SHP77 (cell line): ENCODE results near the gene RAB26.

ENCODE experiments used
- DNase-seq, 2 experiments: peaks; one replicate each; lab custom pipeline; 2025; lab: John Stamatoyannopoulos, UW

RAB26 gene

GRCh38 chr16:2159175-2159838 lies 10.9 kb downstream of the RAB26 start:
- no peak for DNase-seq

GRCh38 chr16:2160915-2161551 lies 12.6 kb downstream of the RAB26 start:
- DNase-seq: no peak

- DNase-seq: no peak
Observed at GRCh38 chr16:2161911-2162310, 13.5 kb downstream of the RAB26 start.

GRCh38 chr16:2162676-2163118 lies 14.3 kb downstream of the RAB26 start:
- DNase-seq: no peak

GRCh38 chr16:2163211-2163881 lies 14.9 kb downstream of the RAB26 start:
- no peak for DNase-seq

GRCh38 chr16:2165861-2166260 lies 17.4 kb downstream of the RAB26 start:
- DNase-seq: no peak

GRCh38 chr16:2166263-2167067 lies 18.0 kb downstream of the RAB26 start:
- no peak for DNase-seq

- DNase-seq: no peak
Observed at GRCh38 chr16:2167068-2167638, 18.7 kb downstream of the RAB26 start.

- DNase-seq: no peak
Observed at GRCh38 chr16:2170080-2170479, 21.7 kb downstream of the RAB26 start.

GRCh38 chr16:2170587-2171435 lies 22.4 kb downstream of the RAB26 start:
- DNase-seq: no peak

- DNase-seq: no peak
Observed at GRCh38 chr16:2171601-2172178, 23.3 kb downstream of the RAB26 start.

GRCh38 chr16:2172688-2173335 lies 24.4 kb downstream of the RAB26 start:
- DNase-seq: no peak

- DNase-seq: no peak
Observed at GRCh38 chr16:2173366-2173765, 24.9 kb downstream of the RAB26 start.

- no peak for DNase-seq
Observed at GRCh38 chr16:2173916-2174315, 25.5 kb downstream of the RAB26 start.

GRCh38 chr16:2174396-2175131 lies 26.1 kb downstream of the RAB26 start:
- DNase-seq: no peak

GRCh38 chr16:2175454-2175853 lies 27.0 kb downstream of the RAB26 start:
- no peak for DNase-seq

GRCh38 chr16:2176047-2176446 lies 27.6 kb downstream of the RAB26 start:
- DNase-seq: no peak

- DNase-seq: no peak
Observed at GRCh38 chr16:2177101-2177500, 28.7 kb downstream of the RAB26 start.

- no peak for DNase-seq
Observed at GRCh38 chr16:2177561-2177960, 29.1 kb downstream of the RAB26 start.
